Neutrophil (primary cell): Measurements from ENCODE around the gene CNKSR2.

Experiments
- H3K27ac ChIP-seq: fragments of 200-600 bp; sonication (generic); 2 replicates; pipeline ENCODE4 v1.5.1; 2016; ENCODE audit warnings: mild to moderate bottlenecking, moderate library complexity
- H3K27me3 ChIP-seq: fragments of 200-600 bp; sonication (generic); 2 replicates; pipeline ENCODE4 v1.6.0; 2016; ENCODE audit warnings: mild to moderate bottlenecking
- H3K36me3 ChIP-seq: fragments of 200-600 bp; sonication (generic); 2 replicates; pipeline ENCODE4 v1.5.1; 2017
- H3K4me1 ChIP-seq, 2 experiments: fragments of 200-600 bp in 1 of 2; sonication (generic) in 1 of 2; 1 replicate in 1 of 2; 2 replicates in 1 of 2; pipeline versions ENCODE4 v1.5.1 to v1.6.1; 2013 to 2016; ENCODE audit warnings: low read depth in 1 of 2, low read length in 1 of 2, mild to moderate bottlenecking in 1 of 2, moderate library complexity in 1 of 2; ENCODE audit not compliant: control insufficient read depth in 1 of 2, insufficient read depth in 1 of 2
- H3K4me3 ChIP-seq, 2 experiments: fragments of 200-600 bp in 1 of 2; sonication (generic) in 1 of 2; 1 replicate in 1 of 2; 2 replicates in 1 of 2; pipeline ENCODE4 v1.5.1; 2013 to 2016; ENCODE audit warnings: low read depth in 1 of 2, low read length in 1 of 2, mild to moderate bottlenecking in 1 of 2, moderate library complexity in 1 of 2
- H3K9me3 ChIP-seq: fragments of 200-600 bp; sonication (generic); 2 replicates; pipeline ENCODE4 v1.5.1; 2016
- TF ChIP-seq, protein P1 (sequence below): fragments of 200-600 bp; sonication (generic); IDR thresholded peaks from 2 replicates; pipeline ENCODE4 v1.5.1; 2016; ENCODE audit warnings: antibody characterized with exemption

The CNKSR2 gene

GRCh38 chrX:21616386-21616785 lies 242.2 kb downstream of the CNKSR2 start:
- no peaks in the 10 kb centered on the region for H3K9me3 ChIP-seq
- H3K4me3 ChIP-seq = no peak overlapping the region
- TF ChIP-seq, protein P1, sequence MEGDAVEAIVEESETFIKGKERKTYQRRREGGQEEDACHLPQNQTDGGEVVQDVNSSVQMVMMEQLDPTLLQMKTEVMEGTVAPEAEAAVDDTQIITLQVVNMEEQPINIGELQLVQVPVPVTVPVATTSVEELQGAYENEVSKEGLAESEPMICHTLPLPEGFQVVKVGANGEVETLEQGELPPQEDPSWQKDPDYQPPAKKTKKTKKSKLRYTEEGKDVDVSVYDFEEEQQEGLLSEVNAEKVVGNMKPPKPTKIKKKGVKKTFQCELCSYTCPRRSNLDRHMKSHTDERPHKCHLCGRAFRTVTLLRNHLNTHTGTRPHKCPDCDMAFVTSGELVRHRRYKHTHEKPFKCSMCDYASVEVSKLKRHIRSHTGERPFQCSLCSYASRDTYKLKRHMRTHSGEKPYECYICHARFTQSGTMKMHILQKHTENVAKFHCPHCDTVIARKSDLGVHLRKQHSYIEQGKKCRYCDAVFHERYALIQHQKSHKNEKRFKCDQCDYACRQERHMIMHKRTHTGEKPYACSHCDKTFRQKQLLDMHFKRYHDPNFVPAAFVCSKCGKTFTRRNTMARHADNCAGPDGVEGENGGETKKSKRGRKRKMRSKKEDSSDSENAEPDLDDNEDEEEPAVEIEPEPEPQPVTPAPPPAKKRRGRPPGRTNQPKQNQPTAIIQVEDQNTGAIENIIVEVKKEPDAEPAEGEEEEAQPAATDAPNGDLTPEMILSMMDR = no peak
- no peaks in the 10 kb centered on the region for H3K27me3 ChIP-seq
- H3K4me1 ChIP-seq = no peaks in the 10 kb centered on the region
- H3K27ac ChIP-seq = no peak overlapping the region
- no peaks in the 10 kb centered on the region for H3K36me3 ChIP-seq

DNA sequence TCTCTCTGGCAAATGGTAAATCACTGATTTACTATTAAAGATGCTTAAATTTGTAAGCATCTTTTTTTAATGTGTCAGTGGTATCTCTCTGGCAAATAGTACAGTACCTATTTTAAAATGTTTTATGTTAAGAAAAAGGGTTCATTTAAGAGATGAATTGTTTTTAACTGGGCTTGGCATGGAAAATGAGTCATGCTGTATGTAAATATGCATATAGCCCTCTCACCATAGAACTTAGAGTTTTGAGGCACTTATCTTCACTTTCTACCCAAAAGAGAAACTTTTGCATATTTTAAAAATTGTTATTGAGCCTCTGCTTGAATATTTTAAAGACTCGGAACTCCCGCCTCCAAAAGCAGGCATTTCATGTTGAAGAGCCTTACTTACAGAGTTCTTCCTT lies 246.0 kb downstream of the CNKSR2 start:
- H3K4me1 ChIP-seq = no peaks in the 10 kb centered on the region
- TF ChIP-seq, protein P1 = no peak
- no peaks in the 10 kb centered on the region for H3K27me3 ChIP-seq
- H3K27ac ChIP-seq = no peak overlapping the region
- no peaks in the 10 kb centered on the region for H3K36me3 ChIP-seq
- no peak overlapping the region for H3K4me3 ChIP-seq
- no peaks in the 10 kb centered on the region for H3K9me3 ChIP-seq

GRCh38 chrX:21623778-21624501 lies 249.7 kb downstream of the CNKSR2 start:
- no peaks in the 10 kb centered on the region for H3K9me3 ChIP-seq
- no peak overlapping the region for H3K27ac ChIP-seq
- H3K27me3 ChIP-seq = no peaks in the 10 kb centered on the region
- H3K4me3 ChIP-seq = no peak overlapping the region
- H3K4me1 ChIP-seq = no peaks in the 10 kb centered on the region
- TF ChIP-seq, protein P1 = no peak
- H3K36me3 ChIP-seq = no peaks in the 10 kb centered on the region

- no peaks in the 10 kb centered on the region for H3K27me3 ChIP-seq
- H3K27ac ChIP-seq = no peak overlapping the region
- H3K9me3 ChIP-seq = no peaks in the 10 kb centered on the region
- TF ChIP-seq, protein P1 = no peak
- H3K4me3 ChIP-seq = no peak overlapping the region
- no peaks in the 10 kb centered on the region for H3K36me3 ChIP-seq
- no peaks in the 10 kb centered on the region for H3K4me1 ChIP-seq
Measured at GRCh38 chrX:21632027-21632426, 257.8 kb downstream of the CNKSR2 start.

- no peaks in the 10 kb centered on the region for H3K27me3 ChIP-seq
- H3K4me1 ChIP-seq = no peaks in the 10 kb centered on the region
- H3K4me3 ChIP-seq = no peak overlapping the region
- no peaks in the 10 kb centered on the region for H3K36me3 ChIP-seq
- TF ChIP-seq, protein P1 = no peak
- no peaks in the 10 kb centered on the region for H3K9me3 ChIP-seq
- no peak overlapping the region for H3K27ac ChIP-seq
Measured at GRCh38 chrX:21638311-21638710, 264.1 kb downstream of the CNKSR2 start.
